ENCODE measurements around the gene PDHB. TPM values are rescaled to one million over a fixed set of nuclear protein-coding genes. Genes with fewer than 3 reads are reported as not detected.
"Not testable (repeated sequence)": the region's sequence is repeated elsewhere in the genome, so short reads cannot be mapped to it uniquely, and the experiment has no call there.

The PDHB gene
- total RNA-seq, 2 experiments from 2014 or later = 60.8 to 86.6 TPM

GRCh38 chr3:58459160-58459559 lies 25.5 kb upstream of the PDHB start:
- H2AFZ ChIP-seq (ENCODE audit: low read length) = no peak overlapping the region
- no TSS peak for BruUV-seq (replicated peaks)
- peaks cover 12% of the 10 kb centered on the region; the same call in 1 of the 2 replicates for H3K9me3 ChIP-seq (ENCODE audit: low read length)
- no peaks in the 10 kb centered on the region for H3K79me2 ChIP-seq (ENCODE audit: insufficient read depth, low read depth, low read length)
- no peaks in the 10 kb centered on the region for H4K20me1 ChIP-seq (ENCODE audit: insufficient read depth, low read length)
- DNase-seq (ENCODE audit: low spot score) = no peak
- TF ChIP-seq EZH2phosphoT487 (IDR thresholded peaks at IDR 0.05; ENCODE audit: borderline replicate concordance, low read depth, low read length) (no peak), CTCF (conservative IDR thresholded peaks at IDR 0.05; ENCODE audit: low read length) (no peak)
- no peak overlapping the region for H3K4me2 ChIP-seq (ENCODE audit: low read length)
- H3K9me2 ChIP-seq (ENCODE audit: insufficient read depth, low read length) = no peaks in the 10 kb centered on the region
- ChIA-PET CTCF (ENCODE audit: unreplicated experiment) (no interaction called here), POLR2A (no interaction called here)
- H3K36me3 ChIP-seq (ENCODE audit: insufficient read depth, low read length) = no peaks in the 10 kb centered on the region
- peaks cover 5% of the 10 kb centered on the region for H3K4me1 ChIP-seq (ENCODE audit: insufficient read depth, low read length, poor library complexity, severe bottlenecking)
- intact Hi-C loops (cut with micrococcal nuclease; ENCODE audit: unreplicated experiment) = no loop called here
- H3K27ac ChIP-seq (ENCODE audit: low read depth, low read length, poor library complexity, severe bottlenecking) = no peak overlapping the region
- H3K4me3 ChIP-seq (ENCODE audit: low read depth, low read length, poor library complexity, severe bottlenecking) = no peak overlapping the region

- no peak overlapping the region for H3K4me2 ChIP-seq (ENCODE audit: low read length)
- CTCF ChIA-PET (ENCODE audit: unreplicated experiment) = no interaction called here
- H3K4me1 ChIP-seq (ENCODE audit: insufficient read depth, low read length, poor library complexity, severe bottlenecking) = no peaks in the 10 kb centered on the region
- no peaks in the 10 kb centered on the region for H3K79me2 ChIP-seq (ENCODE audit: insufficient read depth, low read depth, low read length)
- no TSS peak for BruUV-seq (replicated peaks)
- DNase-seq (ENCODE audit: low spot score) = no peak
- H3K36me3 ChIP-seq (ENCODE audit: insufficient read depth, low read length) = no peaks in the 10 kb centered on the region
- H3K4me3 ChIP-seq (ENCODE audit: low read depth, low read length, poor library complexity, severe bottlenecking) = no peak overlapping the region
- no peaks in the 10 kb centered on the region for H3K9me2 ChIP-seq (ENCODE audit: insufficient read depth, low read length)
- no peaks in the 10 kb centered on the region for H4K20me1 ChIP-seq (ENCODE audit: insufficient read depth, low read length)
- H2AFZ ChIP-seq (ENCODE audit: low read length) = no peak overlapping the region
- no peak overlapping the region for H3K27ac ChIP-seq (ENCODE audit: low read depth, low read length, poor library complexity, severe bottlenecking)
- POLR2A ChIA-PET = no interaction called here
- peaks cover 12% of the 10 kb centered on the region; the same call in 1 of the 2 replicates for H3K9me3 ChIP-seq (ENCODE audit: low read length)
- intact Hi-C loops (cut with micrococcal nuclease; ENCODE audit: unreplicated experiment) = no loop called here
- TF ChIP-seq EZH2phosphoT487 (IDR thresholded peaks at IDR 0.05; ENCODE audit: borderline replicate concordance, low read depth, low read length) (no peak), CTCF (conservative IDR thresholded peaks at IDR 0.05; ENCODE audit: low read length) (no peak)
Measured at GRCh38 chr3:58452176-58452575, 18.5 kb upstream of the PDHB start.

- no peak overlapping the region for H3K4me3 ChIP-seq (ENCODE audit: low read depth, low read length, poor library complexity, severe bottlenecking)
- no peaks in the 10 kb centered on the region for H3K4me1 ChIP-seq (ENCODE audit: insufficient read depth, low read length, poor library complexity, severe bottlenecking)
- no peak overlapping the region for H3K27ac ChIP-seq (ENCODE audit: low read depth, low read length, poor library complexity, severe bottlenecking)
- no peaks in the 10 kb centered on the region for H3K9me2 ChIP-seq (ENCODE audit: insufficient read depth, low read length)
- no TSS peak for BruUV-seq (replicated peaks)
- no peak overlapping the region for H2AFZ ChIP-seq (ENCODE audit: low read length)
- no peaks in the 10 kb centered on the region for H3K9me3 ChIP-seq (ENCODE audit: low read length)
- no peak for TF ChIP-seq EZH2phosphoT487 (IDR thresholded peaks at IDR 0.05; ENCODE audit: borderline replicate concordance, low read depth, low read length)
- no peak for TF ChIP-seq CTCF (conservative IDR thresholded peaks at IDR 0.05; ENCODE audit: low read length)
- no peak for DNase-seq (ENCODE audit: low spot score)
- no peaks in the 10 kb centered on the region for H3K79me2 ChIP-seq (ENCODE audit: insufficient read depth, low read depth, low read length)
- no peaks in the 10 kb centered on the region for H3K36me3 ChIP-seq (ENCODE audit: insufficient read depth, low read length)
- H4K20me1 ChIP-seq (ENCODE audit: insufficient read depth, low read length) = no peaks in the 10 kb centered on the region
- intact Hi-C loops (cut with micrococcal nuclease; ENCODE audit: unreplicated experiment) = no loop called here
- H3K4me2 ChIP-seq (ENCODE audit: low read length) = no peak overlapping the region
- POLR2A ChIA-PET = no interaction called here
- CTCF ChIA-PET (ENCODE audit: unreplicated experiment) = no interaction called here
Measured at GRCh38 chr3:58441514-58442450, 8.2 kb upstream of the PDHB start.

- H3K4me2 ChIP-seq (ENCODE audit: low read length); DNase-seq (ENCODE audit: low spot score); H3K79me2 ChIP-seq (ENCODE audit: insufficient read depth, low read depth, low read length); H3K4me3 ChIP-seq (ENCODE audit: low read depth, low read length, poor library complexity, severe bottlenecking); H3K36me3 ChIP-seq (ENCODE audit: insufficient read depth, low read length); H2AFZ ChIP-seq (ENCODE audit: low read length); CTCF ChIA-PET (ENCODE audit: unreplicated experiment); H3K4me1 ChIP-seq (ENCODE audit: insufficient read depth, low read length, poor library complexity, severe bottlenecking); H3K27ac ChIP-seq (ENCODE audit: low read depth, low read length, poor library complexity, severe bottlenecking); BruUV-seq (replicated peaks); H3K9me2 ChIP-seq (ENCODE audit: insufficient read depth, low read length); POLR2A ChIA-PET; intact Hi-C loops (cut with micrococcal nuclease; ENCODE audit: unreplicated experiment); H3K9me3 ChIP-seq (ENCODE audit: low read length); H4K20me1 ChIP-seq (ENCODE audit: insufficient read depth, low read length): not testable (repeated sequence)
Measured at GRCh38 chr3:58440996-58441355, 7.3 kb upstream of the PDHB start.
